GM19455 (cell line): ENCODE measurements around the gene BTK.

Experiments used
- ATAC-seq: cut with Tn5 transposase; IDR thresholded peaks from one replicate; pipeline ENCODE4 v1.9.1; 2021; ENCODE audit not compliant: unreplicated experiment

BTK gene

GRCh38 chrX:101385795-101386541 lies at the start of gene BTK:
Gene BTK (minus strand): TSS chrX:101386191. CDS start chrX:101375284, 10,907 bp downstream.
- peak; percentile 64 for ATAC-seq

GRCh38 chrX:101430457-101431078 lies 44.6 kb upstream of the BTK start:
- peak; percentile 90 for ATAC-seq

- ATAC-seq = peak; percentile 47
These were observed 43.9 kb upstream of the BTK start for GRCh38 chrX:101429934-101430333.

GRCh38 chrX:101427954-101428353 lies 42.0 kb upstream of the BTK start:
- no peak for ATAC-seq

- ATAC-seq = no peak
These were observed 33.5 kb upstream of the BTK start for GRCh38 chrX:101419489-101419888.

GRCh38 chrX:101417981-101418841 lies 32.2 kb upstream of the BTK start:
- peak; percentile 45 for ATAC-seq

GRCh38 chrX:101417190-101417589 lies 31.2 kb upstream of the BTK start:
- ATAC-seq = no peak

GRCh38 chrX:101416691-101417090 lies 30.7 kb upstream of the BTK start:
- no peak for ATAC-seq

- peak; percentile 54 for ATAC-seq
These were observed 29.5 kb upstream of the BTK start for GRCh38 chrX:101415180-101416145.

- no peak for ATAC-seq
These were observed 26.0 kb upstream of the BTK start for GRCh38 chrX:101411984-101412383.

- no peak for ATAC-seq
These were observed 24.5 kb upstream of the BTK start for GRCh38 chrX:101410461-101410860.

- no peak for ATAC-seq
These were observed 23.1 kb upstream of the BTK start for GRCh38 chrX:101409043-101409442.

GRCh38 chrX:101408532-101408841 lies 22.5 kb upstream of the BTK start:
- ATAC-seq = peak; percentile 28

GRCh38 chrX:101407748-101408531 lies 21.9 kb upstream of the BTK start, which contains the start of the genes GLA and HNRNPH2:
Gene GLA (minus strand): TSS chrX:101407925. CDS start chrX:101407903, 22 bp downstream.
Gene HNRNPH2 (plus strand): TSS chrX:101408222. CDS start chrX:101411989, 3,767 bp downstream.
- peak; percentile 89 for ATAC-seq

- ATAC-seq = no peak
These were observed 21.3 kb upstream of the BTK start for GRCh38 chrX:101407167-101407747.

GRCh38 chrX:101399825-101400224 lies 13.8 kb upstream of the BTK start:
- no peak for ATAC-seq

- no peak for ATAC-seq
These were observed 12.7 kb upstream of the BTK start for GRCh38 chrX:101398694-101399093.

GRCh38 chrX:101397779-101398178 lies 11.8 kb upstream of the BTK start:
- ATAC-seq = no peak

GRCh38 chrX:101395789-101396188 lies 9.8 kb upstream of the BTK start:
- ATAC-seq = no peak
